Activated naive CD4-positive, alpha-beta T cell treated with anti-CD3 and anti-CD28 coated beads, Interleukin-2, amount 50 U/mL, for 16 hours (primary cell): ENCODE results near the gene COPA.
"Not testable (repeated sequence)": the region's sequence is repeated elsewhere in the genome, so short reads cannot be mapped to it uniquely, and the experiment has no call there.

Experiments
- DNase-seq: peaks from one replicate; pipeline ENCODE4 v3.0.0-alpha.2; 2020

The COPA gene

DNA sequence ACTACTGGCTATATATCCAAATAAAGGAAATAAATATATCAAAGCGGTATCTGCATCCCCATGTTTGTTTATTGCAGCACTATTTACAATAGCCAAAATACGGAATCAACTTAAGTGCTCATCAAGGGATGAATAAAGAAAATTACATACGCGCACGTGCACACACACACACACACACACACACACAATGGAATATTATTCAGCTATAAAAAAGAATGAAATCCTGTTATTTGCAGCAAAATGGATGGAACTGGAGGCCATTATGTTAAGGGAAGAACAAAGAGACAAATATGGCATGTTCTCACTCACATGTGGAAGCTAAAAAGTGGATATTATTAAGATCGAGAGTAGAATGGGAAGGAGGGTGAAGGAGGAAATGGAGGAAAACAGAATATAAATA is 20.2 kb downstream of the COPA start:
- no peak for DNase-seq

DNA sequence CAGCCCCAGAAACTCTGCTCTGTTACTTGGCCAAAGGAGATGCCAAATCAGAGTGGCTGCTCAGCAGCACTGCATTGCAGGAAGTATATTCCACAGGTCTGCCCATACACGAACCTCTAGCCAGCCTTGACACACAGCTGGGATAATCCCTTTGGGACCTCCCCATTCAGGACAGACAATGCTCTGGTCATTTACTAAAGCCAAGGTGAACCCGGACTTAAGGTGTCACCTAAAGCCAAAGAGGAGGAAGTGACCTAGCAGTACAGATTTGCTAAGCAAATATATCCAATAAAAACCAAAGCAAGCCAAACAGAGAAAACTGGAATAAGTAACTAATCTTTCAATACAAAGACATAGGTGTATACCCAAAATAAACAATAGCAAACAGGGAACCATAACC is 27.7 kb downstream of the COPA start:
- DNase-seq: no peak

DNA sequence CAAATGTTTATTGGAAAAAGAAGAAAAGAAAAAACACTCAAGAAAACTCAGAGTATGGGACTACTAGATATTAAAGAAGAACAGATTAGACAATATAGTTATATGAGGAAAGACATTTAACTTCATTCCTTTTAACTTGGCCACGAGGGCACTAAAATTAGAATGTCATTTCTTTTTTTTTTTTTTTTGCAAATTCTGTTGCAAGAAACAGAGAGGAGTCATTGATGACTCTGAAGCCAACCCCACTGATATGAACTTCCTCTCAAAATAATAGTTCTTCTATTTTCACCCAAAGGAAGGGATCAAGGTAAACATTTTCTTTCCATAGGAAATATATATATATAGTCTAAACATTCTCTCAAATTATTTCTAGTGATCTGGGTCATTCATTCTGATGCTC is 33.5 kb downstream of the COPA start:
- no peak for DNase-seq

DNA sequence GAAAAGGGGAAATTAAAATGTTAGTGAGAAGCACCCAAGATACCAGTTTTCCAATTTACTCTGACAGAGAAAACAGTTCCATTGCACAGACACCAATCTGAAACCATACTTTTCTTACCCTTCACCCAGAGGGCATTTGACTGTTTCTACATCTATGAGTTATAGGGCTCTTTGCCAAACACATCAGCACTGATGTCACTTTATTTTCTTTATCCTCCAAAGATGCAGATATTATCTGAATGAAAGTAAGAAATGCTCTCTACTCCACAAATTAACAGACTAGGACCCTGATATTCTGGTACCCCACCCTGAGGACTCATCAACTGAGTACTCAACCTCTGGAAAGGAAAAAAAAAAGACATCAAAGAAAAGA is 33.9 kb downstream of the COPA start:
- no peak for DNase-seq

DNA sequence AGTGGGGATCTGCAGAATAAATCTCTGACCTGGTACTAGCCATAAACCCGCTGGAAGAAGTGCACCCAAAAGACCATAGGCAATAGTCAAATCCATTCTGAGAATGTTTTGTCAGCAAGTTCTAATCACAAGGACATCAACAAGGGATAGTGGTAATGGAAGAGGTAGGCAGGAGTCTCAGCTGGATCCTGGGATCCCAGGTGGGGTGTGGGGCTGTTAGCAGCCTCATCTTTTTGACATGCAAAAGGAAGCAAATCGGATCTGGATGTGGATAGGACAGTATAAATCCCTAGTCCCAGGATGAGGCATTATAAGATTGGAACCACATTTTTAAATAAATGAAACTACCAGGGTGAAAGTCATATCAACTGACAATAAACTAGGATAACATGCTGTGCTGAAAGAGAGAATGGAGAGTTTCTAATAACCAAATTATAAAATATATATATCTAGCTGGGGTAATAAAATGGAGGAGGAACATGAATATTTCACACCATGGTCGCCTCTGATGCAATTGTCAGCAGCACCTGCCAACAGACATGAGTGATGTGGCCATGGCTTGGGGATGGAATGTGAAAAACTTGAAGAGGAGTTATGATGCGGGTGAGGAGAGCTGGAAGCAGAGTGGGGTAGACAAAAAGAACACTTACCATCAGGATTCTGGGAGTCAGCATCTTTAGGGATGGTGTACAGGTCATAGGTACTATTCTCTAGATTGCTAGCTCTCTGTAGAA is 34.4 kb downstream of the COPA start:
- DNase-seq: no peak

DNA sequence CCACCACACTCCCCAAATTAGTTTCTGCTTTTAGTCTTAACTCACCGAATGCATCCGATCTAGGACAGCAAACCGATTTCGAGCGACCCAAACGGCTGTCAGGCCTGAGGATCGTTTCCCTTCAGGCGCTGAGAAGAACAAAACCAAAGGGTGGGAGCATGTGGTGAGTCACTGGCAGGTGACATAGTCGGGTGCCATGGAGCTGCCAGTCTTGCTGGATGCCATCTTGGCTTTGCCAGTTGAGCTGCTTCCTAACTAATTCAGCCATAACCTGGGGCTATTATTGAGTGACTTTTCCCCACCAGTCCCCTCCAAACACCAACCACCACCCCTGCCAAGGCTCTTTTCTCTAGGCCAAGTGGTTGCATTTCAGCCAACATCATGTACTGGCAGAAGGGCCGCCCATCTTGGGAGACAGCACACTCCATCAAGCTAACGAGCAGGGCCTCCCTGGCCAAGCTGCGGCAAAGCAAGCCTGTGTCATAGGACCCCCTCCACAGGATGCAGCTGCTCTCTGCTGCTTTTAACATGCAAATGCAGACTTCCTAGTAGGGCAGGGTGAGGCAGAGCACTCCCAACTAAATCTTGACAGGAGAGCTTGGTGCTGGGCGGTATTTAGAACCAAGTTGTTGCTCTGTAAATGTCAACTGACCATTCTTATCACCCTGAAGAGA is 35.8 kb downstream of the COPA start:
- DNase-seq: no peak

DNA sequence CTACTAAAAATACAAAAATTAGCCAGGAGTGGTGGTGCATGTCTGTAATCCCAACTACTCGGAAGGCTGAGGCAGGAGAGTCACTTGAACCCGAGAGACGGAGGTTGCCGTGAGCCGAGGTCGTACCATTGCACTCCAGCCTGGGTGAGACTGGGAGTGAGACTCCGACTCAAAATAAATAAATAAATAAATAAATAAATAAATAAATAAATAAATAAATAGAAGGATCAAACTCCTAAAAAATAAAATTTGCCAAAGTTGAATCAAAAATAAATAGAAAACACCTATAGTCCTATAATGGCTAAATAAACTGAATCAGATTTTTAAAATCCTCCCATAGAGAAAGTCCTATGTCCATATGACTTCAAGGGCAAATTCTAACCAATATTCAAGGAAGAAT is 42.9 kb downstream of the COPA start:
- no peak for DNase-seq

DNA sequence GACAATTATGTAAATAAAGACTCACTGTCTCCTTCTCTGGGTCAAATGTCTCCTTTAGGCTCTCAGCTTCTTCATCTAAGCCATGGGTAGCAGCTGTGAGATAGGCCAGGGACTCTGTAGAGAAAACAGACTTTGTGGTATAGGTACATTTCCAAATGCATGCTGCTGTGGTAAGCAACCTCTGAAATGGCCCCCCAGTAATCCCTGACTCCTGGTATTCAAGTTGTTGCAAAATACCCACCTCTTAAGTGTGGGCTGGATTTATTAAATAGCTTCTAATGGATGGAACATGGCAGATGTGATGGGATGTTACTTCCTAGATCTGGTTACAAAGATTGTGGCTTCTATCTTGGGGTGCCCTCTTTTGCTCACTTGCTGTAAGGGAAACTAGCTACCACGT is 47.0 kb downstream of the COPA start:
- DNase-seq: no peak

DNA sequence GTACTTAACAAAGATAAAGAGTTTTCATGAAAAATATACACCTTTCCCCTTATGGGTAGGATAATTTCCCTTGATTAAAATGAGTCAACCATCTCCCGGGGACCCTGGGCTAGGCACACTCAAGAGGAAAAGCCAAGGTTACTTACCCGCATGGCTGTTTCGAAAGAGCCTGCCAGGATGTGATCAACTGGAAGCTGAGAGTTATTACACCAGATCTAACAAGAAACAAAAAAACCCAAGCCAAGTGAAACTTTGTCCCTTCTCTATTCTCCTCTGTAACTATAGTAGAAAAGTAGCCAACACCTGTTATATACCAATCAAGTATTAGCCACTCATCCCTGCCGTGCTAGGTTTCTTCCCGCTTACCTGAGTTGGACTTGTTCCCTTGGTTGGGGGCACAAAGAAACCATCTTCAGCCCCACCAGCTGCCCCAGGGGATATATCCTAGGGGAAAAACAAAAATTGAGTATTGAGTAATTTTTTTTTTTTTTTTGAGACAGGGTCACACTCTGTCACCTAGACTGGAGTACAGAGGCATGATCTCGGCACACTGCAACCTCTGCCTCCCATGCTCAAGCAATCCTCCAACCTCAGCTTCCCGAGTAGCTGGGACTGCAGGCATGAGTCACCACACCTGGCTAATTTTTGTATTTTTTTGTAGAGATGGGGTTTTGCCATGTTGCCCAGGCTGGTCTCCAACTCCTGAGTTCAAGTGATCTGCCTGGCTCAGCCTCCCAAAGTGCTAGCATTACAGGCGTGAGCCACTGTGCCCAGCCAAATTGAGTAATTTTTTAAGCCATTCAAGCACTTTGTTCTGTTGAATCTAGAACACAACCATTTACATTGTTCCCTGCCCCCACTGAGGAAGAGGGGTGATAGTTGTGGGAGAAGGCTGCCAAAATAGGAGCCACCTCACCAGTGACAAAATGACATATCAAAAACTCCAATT is 49.8 kb downstream of the COPA start:
- no peak for DNase-seq

DNA sequence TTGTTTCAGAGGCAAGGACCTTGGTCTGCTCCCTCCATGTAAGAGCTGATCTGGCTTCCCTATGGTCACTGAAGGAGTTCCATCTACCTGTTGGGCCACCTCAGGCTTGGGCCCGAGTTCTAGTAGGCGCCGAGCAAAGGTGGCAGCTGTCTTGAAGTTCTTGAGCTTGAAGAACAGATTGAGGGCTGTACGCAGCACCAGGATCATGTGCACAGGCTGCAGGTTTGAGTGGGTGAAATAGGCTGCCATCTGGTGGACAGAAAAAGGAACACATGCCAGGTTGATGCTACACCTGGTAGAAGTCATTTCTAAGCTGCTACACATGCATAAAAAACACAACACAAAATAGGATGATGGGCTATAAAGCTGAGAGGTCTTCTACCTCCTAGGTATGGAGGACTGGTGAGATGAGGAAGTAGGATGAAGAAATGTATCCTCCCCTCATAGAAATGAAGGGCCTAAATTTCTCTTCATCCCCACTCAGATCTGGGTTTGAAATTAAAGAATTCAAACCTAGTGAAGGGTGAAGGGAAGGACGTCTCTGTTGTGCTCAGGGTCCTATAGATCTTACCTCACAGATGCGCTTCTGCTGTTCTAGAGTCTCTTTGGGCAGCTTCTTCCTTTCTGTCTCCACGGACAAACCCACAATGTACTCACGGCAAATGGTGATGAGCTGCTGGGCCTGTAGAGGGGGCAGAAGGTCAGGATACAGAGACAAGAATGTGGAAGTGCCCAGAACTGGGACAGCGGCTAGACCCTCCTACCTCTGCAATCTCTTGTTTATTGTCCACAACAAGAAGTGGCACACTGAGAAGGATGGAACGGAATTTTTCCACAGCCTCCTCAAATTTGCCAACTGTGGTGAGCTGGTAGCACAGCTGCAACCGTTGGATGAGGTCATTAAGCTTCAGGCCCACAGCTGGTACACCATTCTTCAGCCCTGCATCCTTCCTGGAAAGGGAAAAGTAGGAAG is 51.5 kb downstream of the COPA start:
- DNase-seq: peak; percentile 58

DNA sequence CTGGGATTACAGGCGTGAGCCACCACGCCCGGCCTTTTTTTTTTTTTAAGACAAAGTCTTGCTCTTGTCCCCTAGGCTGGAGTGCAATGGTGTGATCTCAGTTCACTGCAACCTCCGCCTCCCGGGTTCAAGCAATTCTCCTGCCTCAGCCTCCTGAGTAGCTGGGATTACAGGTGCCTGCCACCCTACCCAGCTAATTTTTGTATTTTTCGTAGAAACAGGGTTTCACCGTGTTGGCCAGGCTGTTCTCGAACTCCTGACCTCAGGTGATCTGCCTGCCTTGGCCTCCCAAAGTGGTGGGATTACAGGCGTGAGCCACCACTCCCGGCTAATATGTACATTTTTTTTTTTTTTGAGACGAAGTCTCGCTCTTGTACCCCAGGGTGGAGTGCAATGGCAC is 55.3 kb downstream of the COPA start:
- DNase-seq: not testable (repeated sequence)

DNA sequence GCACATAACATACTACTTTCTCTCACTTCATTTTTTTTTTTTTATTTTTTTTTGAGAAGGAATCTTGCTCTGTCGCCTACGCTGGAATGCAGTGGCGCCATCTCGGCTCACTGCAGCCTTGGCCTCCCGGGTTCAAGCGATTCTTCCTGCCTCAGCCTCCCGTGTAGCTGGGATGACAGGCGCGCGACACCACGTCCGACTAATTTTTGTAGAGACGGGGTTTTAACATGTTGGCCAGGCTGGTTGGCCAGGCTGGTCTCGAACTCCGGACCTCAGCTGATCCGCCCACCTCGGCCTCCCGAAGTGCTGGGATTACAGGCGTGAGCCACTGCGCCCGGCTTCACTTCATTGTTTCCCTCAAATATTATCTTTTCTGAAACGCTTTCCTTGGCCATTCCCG is 57.5 kb downstream of the COPA start:
- DNase-seq: no peak

DNA sequence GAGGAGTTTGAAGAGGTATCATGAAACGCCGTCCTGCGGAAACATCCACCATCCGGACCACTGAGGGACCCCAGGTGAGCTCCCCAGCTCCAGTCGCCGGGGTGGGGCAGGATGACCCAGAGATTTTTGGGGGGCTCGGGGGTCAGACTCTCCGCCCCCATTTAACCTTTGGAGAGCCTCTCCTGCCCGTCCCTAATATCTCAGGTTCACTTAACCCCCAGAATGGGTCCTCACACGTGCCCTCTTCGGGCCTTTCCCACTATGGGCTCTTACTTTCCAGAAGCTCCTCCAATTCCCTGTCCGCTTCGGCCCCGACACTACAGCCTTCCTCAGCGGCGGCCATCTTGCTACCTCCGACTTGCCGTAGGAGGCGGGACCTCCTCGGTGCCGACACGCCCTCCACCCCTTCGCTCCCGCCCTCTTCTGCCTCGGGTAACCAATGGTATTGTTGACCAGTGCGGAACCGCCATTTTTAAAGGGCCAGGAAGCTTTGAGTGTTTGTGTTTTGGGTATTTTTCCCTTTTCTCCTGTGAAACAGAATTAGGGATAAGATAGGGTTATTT is 58.2 kb downstream of the COPA start, which contains the start of gene PEX19:
Gene PEX19 (minus strand): TSS at position 352 of the 563 bp plus-strand sequence. CDS start 9 bp downstream, at position 343.
- peak; percentile 94 for DNase-seq

DNA sequence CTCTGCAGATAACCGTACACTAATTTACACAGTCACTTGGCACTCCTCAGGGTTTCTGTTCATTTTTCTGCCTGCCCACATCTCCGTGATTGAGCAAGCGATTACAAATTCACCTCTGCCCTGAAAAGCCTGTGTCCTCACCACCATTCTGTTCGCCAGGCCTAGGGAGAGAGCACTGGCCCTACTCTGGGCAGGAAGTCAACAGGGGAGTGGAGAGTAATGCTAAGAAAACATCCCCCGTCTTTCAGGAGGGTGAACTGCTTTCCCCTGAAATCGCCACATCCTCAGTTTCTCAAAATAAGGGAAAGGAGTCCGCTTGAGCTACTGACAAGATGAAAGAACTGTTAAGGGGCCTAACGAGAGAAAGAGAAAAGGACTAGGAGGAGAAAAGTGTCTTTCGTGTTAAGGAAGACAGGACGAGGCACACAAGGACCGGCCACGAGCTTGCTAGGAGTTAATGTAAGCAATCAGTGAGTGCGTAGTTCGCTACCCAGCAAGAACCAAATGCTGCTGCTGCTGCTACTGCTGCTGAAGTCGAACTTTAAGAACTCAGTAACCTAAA is 58.7 kb downstream of the COPA start:
- DNase-seq: no peak

DNA sequence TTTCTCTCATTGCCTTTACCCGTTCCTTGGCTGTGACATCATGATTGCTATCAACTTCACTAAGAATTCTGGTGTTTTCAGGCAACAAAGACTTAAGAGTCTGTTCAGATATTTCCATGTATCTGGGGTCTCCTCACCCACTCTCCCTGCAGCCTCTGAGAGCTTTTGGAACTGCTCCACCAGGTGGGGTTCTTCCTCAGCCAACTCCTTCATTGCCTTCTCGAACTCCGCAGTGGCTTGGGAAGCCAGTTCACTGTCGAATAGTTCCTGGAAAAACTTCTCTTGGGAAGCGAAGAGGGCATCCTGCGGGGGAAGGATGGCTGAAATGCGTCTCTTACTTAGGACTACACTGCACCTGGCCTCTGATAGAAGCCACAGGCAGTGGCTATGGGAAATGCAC is 60.2 kb downstream of the COPA start:
- no peak for DNase-seq

DNA sequence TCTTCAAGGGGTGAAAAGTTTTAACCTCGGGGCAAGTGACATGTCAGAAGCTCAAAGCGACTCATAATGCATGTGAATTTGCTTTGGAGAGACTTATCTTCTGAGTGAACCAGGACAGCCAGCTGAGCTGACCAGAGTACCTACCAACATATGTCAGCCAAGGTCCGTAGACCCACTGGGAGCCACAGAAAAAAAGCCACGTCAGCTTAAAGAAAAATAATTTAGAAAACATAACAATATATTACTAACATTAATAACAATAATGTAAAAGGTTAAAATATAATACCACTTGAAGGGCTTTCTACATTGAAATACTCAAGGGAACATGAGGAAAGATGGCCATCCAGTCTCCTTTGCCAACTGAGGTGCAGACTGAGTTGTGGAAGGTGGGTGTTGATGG is 65.1 kb downstream of the COPA start:
- no peak for DNase-seq

DNA sequence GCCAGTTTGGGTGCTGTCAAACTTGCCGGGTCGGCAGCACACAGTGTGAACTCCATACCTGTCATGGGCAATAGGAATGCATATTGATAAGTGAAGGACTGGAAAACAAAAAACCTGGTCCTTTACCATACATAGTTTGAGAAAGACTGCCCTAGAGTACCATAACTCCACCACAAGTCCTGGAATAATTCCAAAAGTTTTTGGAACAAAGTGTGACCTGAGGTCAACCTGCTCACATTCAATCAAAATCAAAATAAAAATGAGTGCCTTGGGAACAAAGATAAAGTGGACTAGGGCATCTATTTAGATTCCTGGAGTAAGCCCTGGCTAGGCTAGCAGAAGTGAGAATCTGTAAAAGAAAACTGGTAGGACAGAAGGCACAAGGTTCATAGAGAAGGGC is 65.7 kb downstream of the COPA start:
- DNase-seq: no peak

DNA sequence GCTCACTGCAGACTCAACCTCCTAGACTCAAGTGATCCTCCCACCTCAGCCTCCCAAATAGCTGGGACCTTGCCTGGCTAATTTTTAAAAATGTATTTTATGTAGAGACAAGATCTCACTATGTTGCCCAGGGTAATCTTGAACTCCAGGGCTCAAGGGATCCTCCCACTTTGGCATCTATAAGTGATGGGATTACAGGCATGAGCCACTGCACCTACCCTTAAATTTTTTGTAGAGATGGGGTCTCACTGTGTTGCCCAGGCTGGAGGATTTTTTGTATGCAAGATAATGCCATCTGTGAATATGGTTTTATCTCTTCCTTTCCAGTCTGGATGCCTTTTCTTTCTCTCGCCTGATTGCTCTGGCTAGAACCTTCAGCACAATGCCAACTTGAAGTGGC is 72.0 kb downstream of the COPA start:
- no peak for DNase-seq

DNA sequence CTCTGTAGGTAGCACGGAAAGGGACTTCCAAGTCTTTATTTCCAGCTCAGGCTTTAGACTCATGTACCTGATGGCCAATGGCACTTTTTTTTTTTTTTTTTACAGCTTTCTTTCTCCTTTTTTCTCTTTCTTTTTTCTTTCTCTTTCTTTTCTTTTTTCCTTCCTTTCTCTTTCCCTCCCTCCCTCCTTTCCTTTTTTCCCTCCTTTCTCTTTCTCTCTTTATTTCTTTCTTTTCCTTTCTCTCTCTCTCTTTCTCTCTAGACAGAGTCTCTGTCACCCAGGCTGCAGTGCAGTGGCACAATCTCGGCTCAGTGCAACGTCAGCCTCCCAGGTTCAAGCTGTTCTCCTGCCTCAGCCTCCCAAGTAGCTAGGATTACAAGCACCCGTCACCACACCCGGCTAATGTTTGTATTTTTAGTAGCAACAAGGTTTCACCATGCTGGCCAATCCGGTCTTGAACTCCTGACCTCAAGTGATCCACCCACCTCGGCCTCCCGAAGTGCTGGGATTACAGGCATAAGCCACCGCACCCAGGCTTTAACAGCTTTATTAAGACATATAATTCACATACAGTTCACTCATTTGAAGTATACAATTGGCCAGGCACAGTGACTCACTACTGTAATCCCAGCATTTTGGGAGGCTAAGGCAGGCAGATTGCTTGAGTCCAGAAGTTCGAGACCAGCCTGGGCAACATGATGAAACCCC is 75.6 kb downstream of the COPA start:
- no peak for DNase-seq

DNA sequence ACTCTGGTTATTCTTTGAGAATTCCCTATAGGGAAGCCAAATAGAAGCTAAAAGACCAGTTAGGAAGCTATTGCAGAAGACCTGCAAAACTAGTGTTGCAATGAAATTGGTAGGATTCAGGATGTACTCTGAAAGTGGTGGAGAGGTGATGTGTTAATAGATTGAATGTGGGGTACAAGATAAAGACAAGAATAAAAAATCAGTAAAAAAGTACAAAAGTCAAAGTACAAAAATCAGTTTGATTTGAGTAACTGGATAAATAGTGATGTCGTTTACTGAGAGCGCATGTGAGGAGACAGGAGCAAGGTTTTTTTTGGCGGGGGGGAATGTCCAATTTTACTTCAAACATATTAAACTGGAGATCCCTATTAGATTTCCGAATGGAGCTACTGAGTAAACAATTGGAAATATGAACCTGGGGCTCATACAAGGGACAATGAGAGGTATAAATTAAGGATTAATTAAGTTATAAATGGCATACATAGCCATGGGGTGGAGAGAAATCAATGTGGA is 78.2 kb downstream of the COPA start:
- DNase-seq: no peak
